H1 (cell line): Measurements from ENCODE around the gene UQCR10. TPM values are rescaled to one million over a fixed set of nuclear protein-coding genes. Genes with fewer than 3 reads are reported as not detected.

Experiments
- CTCF ChIA-PET: fragments of 300-600 bp; sonication (Branson Sonifier 250); formaldehyde crosslinking; loops from one replicate; lab custom pipeline; 2021; ENCODE audit not compliant: partially characterized antibody; lab: Charles Lee
- POLR2A ChIA-PET: fragments of 300-600 bp; sonication (Branson Sonifier 250); formaldehyde crosslinking; loops from one replicate; lab custom pipeline; 2021; ENCODE audit warnings: inconsistent platforms; ENCODE audit not compliant: partially characterized antibody; lab: Charles Lee
- DNase-seq, 2 experiments: peaks; one replicate each; pipeline versions ENCODE4 v3.0.0 to v3.0.0-alpha.2; 2010 to 2022; ENCODE audit warnings: low spot score in 2 of 2, low read depth in 1 of 2, mixed read lengths in 1 of 2
- FAIRE-seq: peaks from 2 replicates; lab custom pipeline; 2011; peaks lifted over from hg19 to GRCh38; lab: Jason Lieb, UNC
- H2AFZ ChIP-seq: 2 replicates; pipeline ENCODE4 v1.8.1; 2012; ENCODE audit warnings: low read length, inconsistent platforms
- H2AK5ac ChIP-seq: 2 replicates; pipeline ENCODE4 v1.6.1; 2013; ENCODE audit warnings: low read depth, low read length
- H2BK120ac ChIP-seq: replicated peaks from 2 replicates; pipeline ENCODE3; 2013; ENCODE audit warnings: low read depth, low read length, inconsistent platforms
- H2BK12ac ChIP-seq: 2 replicates; pipeline ENCODE4 v1.6.1; 2013; ENCODE audit warnings: low read depth, low read length
- H2BK15ac ChIP-seq: 2 replicates; pipeline ENCODE4 v1.6.1; 2013; ENCODE audit warnings: low read length
- H2BK20ac ChIP-seq: 2 replicates; pipeline ENCODE4 v1.6.1; 2013; ENCODE audit warnings: low read length
- H2BK5ac ChIP-seq: 2 replicates; pipeline ENCODE4 v1.6.1; 2013; ENCODE audit warnings: low read depth, low read length
- H3K14ac ChIP-seq: 2 replicates; pipeline ENCODE4 v1.6.1; 2013; ENCODE audit warnings: inconsistent platforms; ENCODE audit not compliant: insufficient read length
- H3K18ac ChIP-seq: 2 replicates; pipeline ENCODE4 v1.6.1; 2013; ENCODE audit warnings: low read length; ENCODE audit errors: extremely low read depth
- H3K23ac ChIP-seq: 2 replicates; pipeline ENCODE4 v1.6.1; 2013; ENCODE audit warnings: inconsistent platforms; ENCODE audit not compliant: insufficient read length
- H3K23me2 ChIP-seq: 2 replicates; pipeline ENCODE4 v1.6.1; 2013; ENCODE audit warnings: low read depth, low read length
- H3K27ac ChIP-seq: 2 replicates; pipeline ENCODE4 v1.6.1; 2011; ENCODE audit warnings: low read depth, low read length, inconsistent platforms
- H3K27me3 ChIP-seq, 4 experiments: replicated peaks in 1 of 4; 1 replicate in 1 of 4; 2 replicates in 3 of 4; pipeline versions ENCODE4 v1.6.1 to v1.8.1; 2011 to 2013; ENCODE audit warnings: low read length in 3 of 4, mild to moderate bottlenecking in 3 of 4, inconsistent platforms in 2 of 4, mixed read lengths in 2 of 4, moderate library complexity in 1 of 4; ENCODE audit not compliant: control insufficient read depth in 3 of 4, insufficient read depth in 3 of 4; ENCODE audit errors: extremely low read depth in 1 of 4
- H3K36me3 ChIP-seq, 4 experiments: 2 replicates each; pipeline versions ENCODE4 v1.6.1 to v1.8.1; 2011 to 2013; ENCODE audit warnings: mild to moderate bottlenecking in 4 of 4, low read length in 3 of 4, moderate library complexity in 2 of 4, control low read depth in 1 of 4, inconsistent platforms in 1 of 4; ENCODE audit not compliant: insufficient read depth in 4 of 4, control insufficient read depth in 2 of 4
- H3K4ac ChIP-seq: replicated peaks from 2 replicates; pipeline ENCODE3; 2013; ENCODE audit warnings: low read length, low read depth, mixed read lengths, inconsistent platforms; ENCODE audit not compliant: insufficient read length
- H3K4me1 ChIP-seq, 4 experiments: replicated peaks in 1 of 4; 1 replicate in 1 of 4; 2 replicates in 3 of 4; pipeline versions ENCODE4 v1.6.1 to v1.8.1; 2011 to 2013; ENCODE audit warnings: low read length in 3 of 4, inconsistent platforms in 2 of 4, mixed read lengths in 1 of 4; ENCODE audit not compliant: insufficient read depth in 4 of 4, control insufficient read depth in 3 of 4
- H3K4me2 ChIP-seq, 2 experiments: 2 replicates each; pipeline versions ENCODE4 v1.6.1 to v1.8.1; 2011 to 2013; ENCODE audit warnings: low read depth in 2 of 2, low read length in 2 of 2, control low read depth in 1 of 2, inconsistent platforms in 1 of 2, mild to moderate bottlenecking in 1 of 2; ENCODE audit not compliant: insufficient read depth in 1 of 2
- H3K4me3 ChIP-seq, 4 experiments: fragments of 200-600, 300-600 bp in 1 of 4; sonication (generic), shearing (Covaris generic), sonication (Bioruptor Twin) in 1 of 4; 2 replicates each; pipeline versions ENCODE4 v1.5.1 to v1.8.1; 2011 to 2016; ENCODE audit warnings: low read length in 4 of 4, low read depth in 3 of 4, control low read depth in 2 of 4, inconsistent platforms in 2 of 4, mild to moderate bottlenecking in 2 of 4, mixed read lengths in 1 of 4, moderate library complexity in 1 of 4; ENCODE audit not compliant: insufficient read depth in 2 of 4; ENCODE audit errors: extremely low read depth in 1 of 4
- H3K56ac ChIP-seq: replicated peaks from 2 replicates; pipeline ENCODE3; 2013; ENCODE audit warnings: low read depth, mild to moderate bottlenecking, mixed read lengths, low read length, inconsistent platforms; ENCODE audit not compliant: insufficient read length
- H3K79me1 ChIP-seq: 2 replicates; pipeline ENCODE4 v1.6.1; 2013; ENCODE audit warnings: low read depth, low read length, control low read depth
- H3K79me2 ChIP-seq, 2 experiments: 2 replicates each; pipeline versions ENCODE4 v1.6.1 to v1.8.1; 2012 to 2013; ENCODE audit warnings: low read length in 2 of 2, mild to moderate bottlenecking in 2 of 2, inconsistent platforms in 1 of 2; ENCODE audit not compliant: insufficient read depth in 2 of 2, control insufficient read depth in 1 of 2
- H3K9ac ChIP-seq, 4 experiments: replicated peaks in 1 of 4; 1 replicate in 1 of 4; 2 replicates in 3 of 4; pipeline versions ENCODE4 v1.6.1 to v1.8.1; 2011 to 2013; ENCODE audit warnings: low read depth in 3 of 4, low read length in 3 of 4, control low read depth in 2 of 4, mild to moderate bottlenecking in 2 of 4, moderate library complexity in 2 of 4, inconsistent platforms in 1 of 4; ENCODE audit errors: extremely low read depth in 1 of 4
- H3K9me3 ChIP-seq, 2 experiments: 2 replicates each; pipeline versions ENCODE4 v1.6.1 to v1.8.1; 2012 to 2013; ENCODE audit warnings: mild to moderate bottlenecking in 2 of 2, moderate library complexity in 2 of 2, control low read depth in 1 of 2, inconsistent platforms in 1 of 2, low read depth in 1 of 2, low read length in 1 of 2, mixed read lengths in 1 of 2; ENCODE audit not compliant: insufficient read depth in 2 of 2
- H4K20me1 ChIP-seq, 2 experiments: replicated peaks in 1 of 2; 2 replicates each; pipeline versions ENCODE3 to v1.8.1; 2011 to 2013; ENCODE audit warnings: inconsistent platforms in 2 of 2, low read length in 2 of 2, mild to moderate bottlenecking in 1 of 2; ENCODE audit not compliant: insufficient read depth in 2 of 2, control insufficient read depth in 1 of 2
- H4K5ac ChIP-seq: 2 replicates; pipeline ENCODE4 v1.6.1; 2013; ENCODE audit warnings: low read length, low read depth, mixed read lengths, inconsistent platforms; ENCODE audit not compliant: insufficient read length
- H4K8ac ChIP-seq: 2 replicates; pipeline ENCODE4 v1.8.0; 2013; ENCODE audit warnings: mild to moderate bottlenecking, moderate library complexity, low read length, inconsistent platforms; ENCODE audit not compliant: insufficient read depth; ENCODE audit errors: extremely low read depth
- H4K91ac ChIP-seq: replicated peaks from 2 replicates; pipeline ENCODE3; 2013; ENCODE audit warnings: low read length, mixed read lengths, inconsistent platforms; ENCODE audit not compliant: insufficient read length
- ASH2L ChIP-seq: fragments of 200-600, 300-600 bp; sonication (generic); IDR thresholded peaks from one replicate; pipeline ENCODE4 v1.7.1; 2017; ENCODE audit warnings: low read length
- ATF3 ChIP-seq: IDR thresholded peaks from 2 replicates; pipeline ENCODE4 v1.6.1; 2011; ENCODE audit warnings: low read depth, mild to moderate bottlenecking, low read length; ENCODE audit not compliant: insufficient read depth
- CEBPB ChIP-seq: IDR thresholded peaks from 2 replicates; pipeline ENCODE4 v1.6.1; 2012; ENCODE audit warnings: low read depth, low read length
- HDAC2 ChIP-seq, 2 experiments: fragments of 300-600 bp in 1 of 2; sonication (generic) in 1 of 2; IDR thresholded peaks; 2 replicates each; pipeline ENCODE4 v1.6.1; 2011 to 2012; ENCODE audit warnings: low read depth in 2 of 2, low read length in 2 of 2, mild to moderate bottlenecking in 2 of 2, moderate library complexity in 2 of 2, borderline replicate concordance in 1 of 2, inconsistent platforms in 1 of 2
- JUND ChIP-seq: IDR thresholded peaks from 2 replicates; pipeline ENCODE4 v1.6.1; 2011; ENCODE audit warnings: mild to moderate bottlenecking, improper control_type of control experiment, low read length
- PHF8 ChIP-seq: fragments of 200-600 bp; sonication (generic); conservative IDR thresholded peaks from 2 replicates; pipeline ENCODE4 v1.7.1; 2012; ENCODE audit warnings: low read depth, mild to moderate bottlenecking, inconsistent platforms, low read length, moderate library complexity
- POU5F1 ChIP-seq: IDR thresholded peaks from 2 replicates; pipeline ENCODE4 v1.6.1; 2011; ENCODE audit warnings: low read depth, mild to moderate bottlenecking, low read length, moderate library complexity
- SP4 ChIP-seq: IDR thresholded peaks from 2 replicates; pipeline ENCODE4 v1.6.1; 2012; ENCODE audit warnings: low read length, inconsistent platforms
- TAF1 ChIP-seq: IDR thresholded peaks from 2 replicates; pipeline ENCODE4 v1.6.1; 2011; ENCODE audit warnings: mild to moderate bottlenecking, low read depth, low read length
- TAF7 ChIP-seq: optimal IDR thresholded peaks from 2 replicates; pipeline ENCODE3; 2011; ENCODE audit warnings: low read depth, mild to moderate bottlenecking, inconsistent platforms, low read length, moderate library complexity, borderline replicate concordance
- TCF12 ChIP-seq: IDR thresholded peaks from 2 replicates; pipeline ENCODE4 v1.6.1; 2011; ENCODE audit warnings: low read depth, mild to moderate bottlenecking, low read length
- WGBS, 2 experiments: shearing (Covaris generic) in 1 of 2; methylation state at CpG; one replicate each; pipeline versions ENCODE4 v1.1.6 to v1.1.7; 2013 to 2015; ENCODE audit warnings: low lambda C conversion rate in 2 of 2, mixed read lengths in 2 of 2, inconsistent platforms in 1 of 2, low coverage in 1 of 2, missing lambda C conversion rate in 1 of 2; ENCODE audit not compliant: insufficient replicate concordance in 2 of 2, insufficient coverage in 1 of 2, insufficient read length in 1 of 2; ENCODE audit errors: extremely low coverage in 1 of 2, missing lambda C conversion rate in 1 of 2; 5-methylcytosine and 5-hydroxymethylcytosine counted together
- polyA plus RNA-seq, 7 experiments: library from polyadenylated mRNA; depleted of rRNA in 3 of 7; stranded (reverse) in 5 of 7; unstranded in 2 of 7; fragments of >200 nt in 5 of 7; fragments of 200-250 nt in 2 of 7; gene quantifications; 1 replicate in 5 of 7; 2 replicates in 1 of 7; 4 replicates in 1 of 7; pipeline versions ENCODE4 v1.2.1 to v1.2.3, GENCODE V29; 2011 to 2013; ENCODE audit warnings: missing spikeins in 2 of 7, mixed read lengths in 2 of 7
- total RNA-seq: library from RNA; stranded (reverse); fragmentation: NEBNext Ultra II Directional; extraction: Animal tissue kit (Norgen Biotek cat#: 25700); gene quantifications from 2 replicates; pipeline ENCODE4 v1.2.1, GENCODE V29; 2021

UQCR10 gene
- total and polyA plus RNA-seq, 2 of the 8 experiments (the other 6 are each of a cell fraction or from before 2014, with no cell fraction given), result 102 to 260 TPM

GRCh38 chr22:29765905-29766631 is 1.1 kb upstream of the UQCR10 start:
- Histone ChIP-seq H4K20me1 (peaks cover 0 to 3% of the 10 kb centered on the region in 2 experiments), H3K4me2 (peak overlapping the region; percentile 77 to 90), H3K18ac (peak overlapping the region; percentile 65), H3K27ac (peak overlapping the region; percentile 61; the same call in 1 of the 2 replicates), H3K9me3 (no peaks in the 10 kb centered on the region), H3K4me3 (peak overlapping the region; percentile 58 to 89 (median 80)), H3K27me3 (no peaks in the 10 kb centered on the region), H4K91ac (no peak overlapping the region), H3K23ac (no peak overlapping the region), H3K4ac (no peak overlapping the region), H4K5ac (peak overlapping the region; percentile 52), H2BK20ac (no peak overlapping the region), H4K8ac (peak overlapping the region; percentile 78; the same call in 1 of the 2 replicates), H3K4me1 (peaks cover 3 to 5% (median 4%) of the 10 kb centered on the region in 4 experiments; a peak in 6 of 7 replicates), H3K79me1 (peaks cover 5% of the 10 kb centered on the region), H3K36me3 (peaks cover 3 to 13% (median 6%) of the 10 kb centered on the region in 4 experiments; a peak in 6 of 8 replicates), H3K79me2 (peaks cover 4 to 13% of the 10 kb centered on the region in 2 experiments; a peak in 2 of 4 replicates), H3K9ac (peak overlapping the region; percentile 8 to 63 (median 58)), H3K56ac (no peak overlapping the region), H2BK120ac (no peak overlapping the region), H2BK15ac (peak overlapping the region; percentile 67; the same call in 1 of the 2 replicates), H2BK12ac (no peak overlapping the region), H2AFZ (peak overlapping the region; percentile 73), H2BK5ac (peak overlapping the region; percentile 79; the same call in 1 of the 2 replicates), H3K23me2 (peaks cover 3% of the 10 kb centered on the region; the same call in 1 of the 2 replicates), H3K14ac (no peak overlapping the region), H2AK5ac (no peak overlapping the region)
- FAIRE-seq (no peak), DNase-seq (no peak)
- POLR2A ChIA-PET, result interaction anchor here (0.6 to 1.5 kb wide), 9 partner anchors 8 to 76 kb away, joined by 3 to 6 read pairs (median 3); no protein-coding TSS in a partner anchor
- WGBS, 2 experiments, result 62% methylated on average over 15 of the region's 15 CpGs; no CpG with 5 or more reads in 1 of the 2 experiments
- CTCF ChIA-PET, result interaction anchor here (0.6 to 2.9 kb wide), 5 partner anchors 9 to 239 kb away, joined by 3 to 12 read pairs (median 4); no protein-coding TSS in a partner anchor
- no peak for TF ChIP-seq SP4
- no peak for TF ChIP-seq TAF1
- no peak for TF ChIP-seq CEBPB
- no peak for TF ChIP-seq TCF12
- no peak for TF ChIP-seq PHF8
- TF ChIP-seq JUND, result no peak
- no peak for TF ChIP-seq TAF7
- no peak for TF ChIP-seq POU5F1
- no peak for TF ChIP-seq HDAC2 (IDR thresholded peaks at IDR 0.05; ENCODE audit: borderline replicate concordance in 1 of 2, low read depth in 2 of 2, low read length in 2 of 2)
- no peak for TF ChIP-seq ASH2L
- TF ChIP-seq ATF3, result no peak
